ENCODE data around the gene BAZ2B. TPM values are rescaled to one million over a fixed set of nuclear protein-coding genes. Genes with fewer than 3 reads are reported as not detected.
"Not testable (repeated sequence)": the region's sequence is repeated elsewhere in the genome, so short reads cannot be mapped to it uniquely, and the experiment has no call there.

Gene BAZ2B
- total RNA-seq, 1 experiment from 2014 or later, result 41.5 TPM

GRCh38 chr2:159545085-159545484 is 71.3 kb downstream of the BAZ2B start:
- no peak for DNase-seq (ENCODE audit: extremely low read depth, low read depth)

DNA sequence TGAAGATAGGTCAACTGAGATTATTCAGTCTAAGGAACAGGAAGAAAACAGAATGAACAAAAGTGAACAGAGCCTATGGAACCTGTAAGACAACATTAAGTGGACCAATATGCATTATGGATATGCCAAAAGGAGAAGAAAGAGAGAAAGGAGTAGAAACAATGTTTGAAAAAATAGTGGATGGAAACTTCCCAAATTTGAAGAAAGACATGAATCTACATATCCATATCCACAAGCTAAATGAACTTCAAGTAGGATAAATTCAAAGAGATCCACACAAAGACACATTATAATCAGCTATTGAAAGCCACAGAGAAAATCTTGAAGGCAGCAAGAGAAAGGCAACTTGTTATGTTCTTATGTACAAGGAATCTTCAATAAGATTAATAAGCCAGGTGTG is 74.2 kb downstream of the BAZ2B start:
- DNase-seq (ENCODE audit: extremely low read depth, low read depth), result no peak

DNA sequence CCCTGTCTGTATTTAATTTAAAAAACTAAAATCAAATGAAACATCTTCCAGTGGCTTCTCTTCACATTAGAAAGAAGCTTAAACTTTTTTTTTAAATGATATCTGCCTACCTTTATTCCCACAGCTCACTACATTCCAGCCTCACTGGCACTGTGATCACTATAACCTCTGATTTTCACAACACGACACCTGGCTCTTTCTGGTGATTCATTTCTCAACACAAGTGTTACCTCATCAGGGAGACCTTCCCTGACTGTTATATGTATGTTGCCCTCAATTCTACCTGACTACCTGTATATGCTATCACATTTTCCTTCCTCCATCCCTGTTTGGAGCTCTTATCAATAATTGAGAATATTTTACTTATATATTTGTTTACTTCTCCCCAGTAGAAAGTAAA is 76.6 kb downstream of the BAZ2B start:
- DNase-seq (ENCODE audit: extremely low read depth, low read depth), result no peak

- DNase-seq (ENCODE audit: extremely low read depth, low read depth), result no peak
Observed at GRCh38 chr2:159538801-159539200, 77.5 kb downstream of the BAZ2B start.

DNA sequence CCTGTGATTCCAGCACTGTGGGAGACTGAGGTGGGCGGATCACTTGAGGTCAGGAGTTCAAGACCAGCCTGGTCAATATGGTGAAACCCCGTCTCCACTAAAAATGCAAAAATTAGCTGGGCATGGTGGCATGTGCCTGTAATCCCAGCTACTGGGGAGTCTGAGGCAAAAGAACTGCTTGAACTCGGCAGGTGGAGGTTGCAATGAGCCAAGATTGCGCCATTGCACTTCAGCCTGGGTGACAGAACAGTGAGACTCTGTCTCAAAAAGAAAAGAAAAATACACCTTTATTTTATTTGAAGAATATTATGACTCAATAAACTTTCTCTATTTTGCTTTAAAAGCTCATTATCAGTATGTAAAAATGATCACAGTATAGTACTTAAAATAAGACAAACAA is 81.1 kb downstream of the BAZ2B start:
- not testable (repeated sequence) for DNase-seq (ENCODE audit: extremely low read depth, low read depth)

GRCh38 chr2:159531475-159531874 is 84.9 kb downstream of the BAZ2B start:
- DNase-seq (ENCODE audit: extremely low read depth, low read depth), result no peak

- DNase-seq (ENCODE audit: extremely low read depth, low read depth), result no peak
Observed at GRCh38 chr2:159526433-159526832, 89.9 kb downstream of the BAZ2B start.

DNA sequence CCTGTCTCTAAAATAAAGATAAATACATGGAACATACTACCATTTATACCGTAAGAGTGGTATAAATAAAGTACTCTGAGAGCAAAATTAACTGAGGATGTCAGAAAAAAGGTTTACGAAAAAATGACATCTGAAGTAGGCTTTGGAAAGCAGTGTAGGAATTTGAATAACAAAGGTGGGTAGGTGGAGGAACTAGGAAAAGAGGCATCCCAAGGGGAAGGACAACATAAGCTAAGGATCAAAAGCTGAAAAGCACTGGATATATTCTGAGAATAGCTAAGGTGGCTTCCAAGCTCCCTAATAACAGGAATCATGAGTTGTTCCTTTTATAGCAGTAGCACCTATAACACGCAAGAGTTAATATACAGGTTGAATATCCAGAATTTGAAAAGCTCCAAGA is 91.3 kb downstream of the BAZ2B start:
- no peak for DNase-seq (ENCODE audit: extremely low read depth, low read depth)

- DNase-seq (ENCODE audit: extremely low read depth, low read depth), result no peak
Observed at GRCh38 chr2:159521272-159521671, 95.1 kb downstream of the BAZ2B start.

DNA sequence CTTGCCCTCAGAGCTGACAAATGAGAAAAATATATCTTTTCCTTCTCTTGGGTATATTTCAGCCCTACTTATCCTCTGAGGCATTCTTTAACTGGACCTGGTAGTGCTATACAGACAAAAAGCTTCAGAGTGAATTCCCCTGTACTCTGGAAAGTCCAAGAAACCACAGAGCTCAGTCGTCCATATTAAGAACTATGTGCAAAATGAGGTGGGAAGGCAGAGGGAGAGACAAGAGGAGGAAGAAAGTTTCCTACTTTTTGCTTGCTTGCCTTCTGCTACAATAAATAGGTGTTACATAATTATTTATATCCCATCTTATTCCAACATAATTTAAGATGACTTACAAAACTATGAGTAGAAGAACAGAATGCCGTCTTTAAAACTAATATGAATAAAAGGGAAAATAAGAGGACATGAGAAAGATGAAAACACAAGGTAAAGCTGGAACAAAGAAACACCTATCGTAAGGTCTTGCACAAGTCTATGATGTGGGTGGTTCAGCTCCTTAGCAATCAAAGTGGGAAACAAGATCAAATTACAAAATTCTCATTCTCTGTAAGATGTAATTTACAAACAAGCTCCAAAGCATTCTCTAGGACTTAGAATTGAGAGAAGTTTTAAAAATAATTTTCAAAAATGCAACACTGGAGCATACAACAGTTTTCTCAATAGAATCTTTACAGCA is 97.9 kb downstream of the BAZ2B start:
- no peak for DNase-seq (ENCODE audit: extremely low read depth, low read depth)

DNA sequence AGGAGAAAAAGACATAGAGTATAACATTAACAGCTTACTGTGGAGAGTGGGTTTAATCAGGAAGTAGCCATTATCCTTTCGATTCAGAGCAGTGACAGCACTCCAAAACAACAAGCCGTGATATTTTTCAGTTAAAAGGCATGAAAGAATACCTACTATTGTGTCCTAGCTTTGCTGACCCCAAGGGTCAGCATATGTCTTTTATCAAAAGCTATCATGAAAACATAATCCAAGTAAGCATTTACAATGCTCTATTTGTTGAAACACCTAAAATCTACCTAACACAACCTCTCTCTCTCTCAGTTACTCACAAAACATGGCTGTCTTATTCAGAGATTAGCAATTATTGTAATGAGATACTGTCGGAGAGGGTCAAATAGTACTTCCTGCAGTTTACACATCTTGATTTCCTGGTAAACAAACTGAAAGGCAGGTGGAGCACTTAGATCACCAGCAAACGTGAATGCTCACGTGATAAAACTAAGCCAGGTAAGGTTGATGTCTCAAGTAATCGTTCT is 100.0 kb downstream of the BAZ2B start:
- DNase-seq (ENCODE audit: extremely low read depth, low read depth), result peak; percentile 16

GRCh38 chr2:159515441-159515840 is 100.9 kb downstream of the BAZ2B start:
- DNase-seq (ENCODE audit: extremely low read depth, low read depth), result no peak

GRCh38 chr2:159513745-159514144 is 102.6 kb downstream of the BAZ2B start:
- no peak for DNase-seq (ENCODE audit: extremely low read depth, low read depth)

- no peak for DNase-seq (ENCODE audit: extremely low read depth, low read depth)
Observed at GRCh38 chr2:159508140-159508539, 108.2 kb downstream of the BAZ2B start.

DNA sequence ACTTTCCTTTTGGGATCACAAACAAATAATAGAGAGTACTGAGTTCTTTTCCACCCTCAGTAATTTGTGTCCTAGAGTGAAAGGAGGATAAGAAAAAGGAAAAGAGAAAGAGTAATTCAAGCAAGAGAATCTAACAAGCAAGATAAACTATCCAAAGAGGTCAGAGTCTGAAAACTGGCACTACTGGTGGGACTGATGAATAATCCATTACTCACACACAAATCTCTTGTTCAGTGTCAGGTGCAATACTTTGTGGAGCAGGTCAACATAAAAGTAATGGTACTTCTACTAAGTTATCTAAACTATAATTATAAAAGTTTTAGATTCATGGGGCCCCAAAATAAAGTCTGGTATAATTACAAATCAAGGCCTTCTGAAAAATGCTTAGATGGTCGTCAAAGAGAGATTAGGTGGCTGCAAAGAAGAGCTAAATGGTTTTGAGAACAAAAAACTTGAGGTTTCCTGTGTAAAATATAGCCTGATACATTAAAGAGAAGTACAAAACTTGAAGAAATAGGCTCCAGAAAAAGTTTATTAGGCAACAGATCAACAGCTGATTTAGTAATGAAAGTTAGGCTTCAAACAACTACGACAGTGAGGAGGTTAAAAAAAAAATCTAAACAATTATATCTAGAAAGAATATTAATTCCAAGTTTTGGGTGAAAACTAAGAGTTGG is 109.4 kb downstream of the BAZ2B start:
- no peak for DNase-seq (ENCODE audit: extremely low read depth, low read depth)

DNA sequence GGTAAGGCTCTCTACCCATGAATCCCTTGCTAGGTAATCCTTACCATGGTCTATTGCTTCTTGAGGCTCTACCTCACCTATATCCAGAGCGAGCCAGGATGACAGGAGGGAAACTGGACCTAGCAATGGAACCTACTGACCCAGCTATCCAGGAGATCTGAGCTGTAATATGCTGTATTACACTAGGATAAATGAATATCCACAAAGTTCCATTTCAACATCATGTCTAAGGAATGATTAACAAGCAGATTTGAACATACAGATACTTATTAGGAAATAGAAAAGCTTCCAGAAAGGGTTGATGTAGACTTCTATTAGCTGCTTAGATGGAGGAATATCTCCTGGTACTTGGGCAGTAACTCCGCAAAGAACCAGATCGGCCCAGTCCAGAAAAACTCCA is 110.1 kb downstream of the BAZ2B start:
- no peak for DNase-seq (ENCODE audit: extremely low read depth, low read depth)

DNA sequence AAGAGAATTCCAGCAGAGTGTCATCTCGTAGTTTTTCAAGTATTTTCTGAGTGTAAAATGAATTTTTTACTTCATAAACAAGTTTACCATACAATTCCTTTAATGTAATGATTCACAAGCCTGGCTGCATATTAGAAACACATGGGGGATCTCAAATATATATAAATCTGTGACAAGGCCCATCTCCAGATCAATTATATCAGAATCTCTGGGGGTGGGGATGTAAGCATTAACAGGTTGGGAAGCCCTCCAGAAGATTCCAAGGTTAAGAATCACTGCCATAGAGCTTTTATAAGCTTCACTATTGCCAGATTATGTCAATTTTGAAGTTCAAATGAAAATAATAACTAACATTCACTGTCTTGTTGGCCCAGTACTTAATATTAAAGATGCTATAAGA is 111.2 kb downstream of the BAZ2B start:
- DNase-seq (ENCODE audit: extremely low read depth, low read depth), result no peak

- DNase-seq (ENCODE audit: extremely low read depth, low read depth), result no peak
Observed at GRCh38 chr2:159501743-159502142, 114.6 kb downstream of the BAZ2B start.

- no peak for DNase-seq (ENCODE audit: extremely low read depth, low read depth)
Observed at GRCh38 chr2:159497847-159498246, 118.5 kb downstream of the BAZ2B start.

- DNase-seq (ENCODE audit: extremely low read depth, low read depth), result peak; percentile 20
Observed at GRCh38 chr2:159497256-159497655, 119.1 kb downstream of the BAZ2B start.

GRCh38 chr2:159489476-159489875 is 126.9 kb downstream of the BAZ2B start:
- DNase-seq (ENCODE audit: extremely low read depth, low read depth), result no peak

- no peak for DNase-seq (ENCODE audit: extremely low read depth, low read depth)
Observed at GRCh38 chr2:159484532-159484931, 131.8 kb downstream of the BAZ2B start.

Measured in NCI-H460 (cell line).